ENCODE data around the gene UBE2Q1. TPM values are rescaled to one million over a fixed set of nuclear protein-coding genes. Genes with fewer than 3 reads are reported as not detected.
"Not testable (repeated sequence)": the region's sequence is repeated elsewhere in the genome, so short reads cannot be mapped to it uniquely, and the experiment has no call there.

The UBE2Q1 gene
- total RNA-seq, 2 donors from 2014 or later: 80.3 to 82.4 TPM

- peaks cover 2% of the 10 kb centered on the region for H3K4me1 Mint-ChIP-seq
- H3K9me3 ChIP-seq (ENCODE audit: control insufficient read depth, low read length, poor library complexity, severe bottlenecking): no peaks in the 10 kb centered on the region
- no peak for DNase-seq
These were observed 24.3 kb downstream of the UBE2Q1 start for GRCh38 chr1:154533952-154534844.

GRCh38 chr1:154531950-154532349 lies 26.5 kb downstream of the UBE2Q1 start:
- DNase-seq; H3K4me3 Mint-ChIP-seq; H3K27ac Mint-ChIP-seq; ATAC-seq; H3K36me3 Mint-ChIP-seq (ENCODE audit: low read depth); H3K4me1 Mint-ChIP-seq; H3K9me3 ChIP-seq (ENCODE audit: control insufficient read depth, low read length, poor library complexity, severe bottlenecking): not testable (repeated sequence)
- H3K27me3 Mint-ChIP-seq: peaks cover 20% of the 10 kb centered on the region

More at GRCh38 chr1:154533952-154534844, 24.3 kb downstream of the UBE2Q1 start:
- ATAC-seq: no peak
- Mint-ChIP-seq H3K27ac (no peak overlapping the region), H3K4me3 (no peak overlapping the region), H3K36me3 (ENCODE audit: low read depth) (peaks cover 2% of the 10 kb centered on the region), H3K27me3 (peaks cover 32% of the 10 kb centered on the region)

- H3K4me3 Mint-ChIP-seq: no peak overlapping the region
- H3K4me1 Mint-ChIP-seq: peaks cover under 1% of the 10 kb centered on the region
- DNase-seq (no peak), ATAC-seq (no peak)
- H3K9me3 ChIP-seq (ENCODE audit: control insufficient read depth, low read length, poor library complexity, severe bottlenecking): no peaks in the 10 kb centered on the region
- H3K27ac Mint-ChIP-seq: no peak overlapping the region
- H3K36me3 Mint-ChIP-seq (ENCODE audit: low read depth): no peaks in the 10 kb centered on the region
- H3K27me3 Mint-ChIP-seq: peaks cover 3% of the 10 kb centered on the region
These were observed 29.2 kb downstream of the UBE2Q1 start for GRCh38 chr1:154529308-154529707.

GRCh38 chr1:154527192-154527591 lies 31.3 kb downstream of the UBE2Q1 start:
- ATAC-seq: no peak

GRCh38 chr1:154524881-154525280 lies 33.6 kb downstream of the UBE2Q1 start:
- Mint-ChIP-seq H3K27ac (no peak overlapping the region), H3K4me1 (no peaks in the 10 kb centered on the region), H3K4me3 (no peak overlapping the region), H3K36me3 (ENCODE audit: low read depth) (peaks cover 3% of the 10 kb centered on the region), H3K27me3 (peaks cover 23% of the 10 kb centered on the region)
- H3K9me3 ChIP-seq (ENCODE audit: control insufficient read depth, low read length, poor library complexity, severe bottlenecking): no peaks in the 10 kb centered on the region
- ATAC-seq (no peak), DNase-seq (no peak)

More at GRCh38 chr1:154527192-154527591, 31.3 kb downstream of the UBE2Q1 start:
- Mint-ChIP-seq H3K27ac (no peak overlapping the region), H3K4me3 (no peak overlapping the region), H3K27me3 (peaks cover 12% of the 10 kb centered on the region), H3K36me3 (ENCODE audit: low read depth) (peaks cover 3% of the 10 kb centered on the region), H3K4me1 (no peaks in the 10 kb centered on the region)
- H3K9me3 ChIP-seq (ENCODE audit: control insufficient read depth, low read length, poor library complexity, severe bottlenecking): no peaks in the 10 kb centered on the region
- DNase-seq: no peak

- no peaks in the 10 kb centered on the region for H3K4me1 Mint-ChIP-seq
- H3K27me3 Mint-ChIP-seq: peaks cover 38% of the 10 kb centered on the region
- no peak overlapping the region for H3K4me3 Mint-ChIP-seq
- peaks cover 3% of the 10 kb centered on the region for H3K36me3 Mint-ChIP-seq (ENCODE audit: low read depth)
- ATAC-seq: no peak
- no peak overlapping the region for H3K27ac Mint-ChIP-seq
- no peaks in the 10 kb centered on the region for H3K9me3 ChIP-seq (ENCODE audit: control insufficient read depth, low read length, poor library complexity, severe bottlenecking)
- no peak for DNase-seq
These were observed 36.8 kb downstream of the UBE2Q1 start for GRCh38 chr1:154521695-154522094.

GRCh38 chr1:154520333-154520732 lies 38.1 kb downstream of the UBE2Q1 start:
- H3K9me3 ChIP-seq (ENCODE audit: control insufficient read depth, low read length, poor library complexity, severe bottlenecking): no peaks in the 10 kb centered on the region
- no peak for DNase-seq
- Mint-ChIP-seq H3K36me3 (ENCODE audit: low read depth) (peaks cover 9% of the 10 kb centered on the region), H3K4me3 (no peak overlapping the region), H3K27ac (no peak overlapping the region), H3K4me1 (peaks cover 5% of the 10 kb centered on the region), H3K27me3 (peaks cover 52% of the 10 kb centered on the region)
- ATAC-seq: no peak

GRCh38 chr1:154519591-154519991 lies 38.9 kb downstream of the UBE2Q1 start:
- Mint-ChIP-seq H3K4me3 (no peak overlapping the region), H3K4me1 (peaks cover 5% of the 10 kb centered on the region), H3K27me3 (peaks cover 55% of the 10 kb centered on the region), H3K36me3 (ENCODE audit: low read depth) (peaks cover 9% of the 10 kb centered on the region), H3K27ac (peak overlapping the region; percentile 34)
- ATAC-seq (no peak), DNase-seq (no peak)
- no peaks in the 10 kb centered on the region for H3K9me3 ChIP-seq (ENCODE audit: control insufficient read depth, low read length, poor library complexity, severe bottlenecking)

- Mint-ChIP-seq H3K4me1 (peaks cover 7% of the 10 kb centered on the region), H3K36me3 (ENCODE audit: low read depth) (peaks cover 6% of the 10 kb centered on the region), H3K27me3 (peaks cover 62% of the 10 kb centered on the region), H3K4me3 (no peak overlapping the region), H3K27ac (no peak overlapping the region)
- ATAC-seq (no peak), DNase-seq (no peak)
- H3K9me3 ChIP-seq (ENCODE audit: control insufficient read depth, low read length, poor library complexity, severe bottlenecking): no peaks in the 10 kb centered on the region
These were observed 40.8 kb downstream of the UBE2Q1 start for GRCh38 chr1:154517661-154518060.

- Mint-ChIP-seq H3K4me3 (no peak overlapping the region), H3K4me1 (peaks cover 7% of the 10 kb centered on the region), H3K27ac (no peak overlapping the region), H3K36me3 (ENCODE audit: low read depth) (peaks cover 8% of the 10 kb centered on the region), H3K27me3 (peaks cover 56% of the 10 kb centered on the region)
- DNase-seq (no peak), ATAC-seq (no peak)
- no peaks in the 10 kb centered on the region for H3K9me3 ChIP-seq (ENCODE audit: control insufficient read depth, low read length, poor library complexity, severe bottlenecking)
These were observed 44.4 kb downstream of the UBE2Q1 start for GRCh38 chr1:154514066-154514553.

GRCh38 chr1:154512760-154513159 lies 45.7 kb downstream of the UBE2Q1 start:
- no peak for DNase-seq
- Mint-ChIP-seq H3K36me3 (ENCODE audit: low read depth) (peaks cover 8% of the 10 kb centered on the region), H3K4me3 (no peak overlapping the region), H3K4me1 (peaks cover 7% of the 10 kb centered on the region), H3K27ac (no peak overlapping the region), H3K27me3 (peaks cover 64% of the 10 kb centered on the region)
- no peak for ATAC-seq
- H3K9me3 ChIP-seq (ENCODE audit: control insufficient read depth, low read length, poor library complexity, severe bottlenecking): no peaks in the 10 kb centered on the region

GRCh38 chr1:154503898-154504297 lies 54.6 kb downstream of the UBE2Q1 start:
- H3K36me3 Mint-ChIP-seq (ENCODE audit: low read depth): peaks cover 12% of the 10 kb centered on the region
- peak overlapping the region; percentile 39 for H3K4me3 Mint-ChIP-seq
- H3K9me3 ChIP-seq (ENCODE audit: control insufficient read depth, low read length, poor library complexity, severe bottlenecking): no peaks in the 10 kb centered on the region
- no peak for DNase-seq
- peaks cover 5% of the 10 kb centered on the region for H3K4me1 Mint-ChIP-seq
- H3K27me3 Mint-ChIP-seq: peaks cover 64% of the 10 kb centered on the region
- no peak for ATAC-seq
- no peak overlapping the region for H3K27ac Mint-ChIP-seq

GRCh38 chr1:154502744-154503115 lies 55.7 kb downstream of the UBE2Q1 start:
- H3K9me3 ChIP-seq (ENCODE audit: control insufficient read depth, low read length, poor library complexity, severe bottlenecking): no peaks in the 10 kb centered on the region
- H3K27ac Mint-ChIP-seq: no peak overlapping the region
- peaks cover 55% of the 10 kb centered on the region for H3K27me3 Mint-ChIP-seq
- ATAC-seq (no peak), DNase-seq (no peak)
- H3K4me1 Mint-ChIP-seq: peaks cover 5% of the 10 kb centered on the region
- peaks cover 12% of the 10 kb centered on the region for H3K36me3 Mint-ChIP-seq (ENCODE audit: low read depth)
- H3K4me3 Mint-ChIP-seq: peak overlapping the region; percentile 79

All from T-helper 17 cell (primary cell).